ENCODE results near the gene ACACB.

The ACACB gene

GRCh38 chr12:109110988-109111495, 5.3 kb upstream of the ACACB start:
- DNase-seq = peak; percentile 62

DNA sequence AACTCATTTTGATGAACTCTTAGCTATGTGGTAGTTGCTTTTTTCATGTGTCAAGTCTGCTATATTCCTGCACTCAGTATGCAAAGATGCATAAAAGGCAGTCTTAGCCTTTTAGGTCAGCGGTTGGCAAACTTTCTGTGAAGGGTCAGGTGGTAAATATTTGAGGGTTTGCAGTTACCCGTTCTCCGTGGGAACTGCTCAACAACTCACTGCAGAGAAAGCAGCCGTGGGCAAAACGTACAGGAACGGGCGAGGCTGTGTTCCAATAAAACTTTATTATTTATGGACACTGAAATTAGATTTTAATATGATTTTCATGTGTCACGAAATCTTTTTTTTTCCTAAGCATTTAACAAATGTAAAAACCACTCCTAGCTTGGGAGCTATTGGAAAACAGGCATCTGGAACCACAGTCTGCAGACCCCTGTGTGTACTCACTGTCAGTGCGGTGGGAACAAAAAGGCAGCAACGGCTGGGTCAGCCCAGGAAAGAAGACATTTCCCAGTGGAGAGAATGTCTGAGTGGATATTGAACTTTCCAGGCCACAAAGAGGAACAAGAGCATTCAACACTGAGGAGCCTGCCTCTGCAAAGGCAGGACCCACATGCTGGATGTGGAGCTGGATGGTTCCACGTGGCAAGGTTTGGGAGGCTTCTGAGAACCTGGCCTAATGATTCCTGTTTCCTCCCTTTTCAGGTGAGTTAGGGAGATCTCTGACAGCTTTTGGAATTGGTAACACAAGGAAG, 3.5 kb upstream of the ACACB start:
- DNase-seq = no peak

DNA sequence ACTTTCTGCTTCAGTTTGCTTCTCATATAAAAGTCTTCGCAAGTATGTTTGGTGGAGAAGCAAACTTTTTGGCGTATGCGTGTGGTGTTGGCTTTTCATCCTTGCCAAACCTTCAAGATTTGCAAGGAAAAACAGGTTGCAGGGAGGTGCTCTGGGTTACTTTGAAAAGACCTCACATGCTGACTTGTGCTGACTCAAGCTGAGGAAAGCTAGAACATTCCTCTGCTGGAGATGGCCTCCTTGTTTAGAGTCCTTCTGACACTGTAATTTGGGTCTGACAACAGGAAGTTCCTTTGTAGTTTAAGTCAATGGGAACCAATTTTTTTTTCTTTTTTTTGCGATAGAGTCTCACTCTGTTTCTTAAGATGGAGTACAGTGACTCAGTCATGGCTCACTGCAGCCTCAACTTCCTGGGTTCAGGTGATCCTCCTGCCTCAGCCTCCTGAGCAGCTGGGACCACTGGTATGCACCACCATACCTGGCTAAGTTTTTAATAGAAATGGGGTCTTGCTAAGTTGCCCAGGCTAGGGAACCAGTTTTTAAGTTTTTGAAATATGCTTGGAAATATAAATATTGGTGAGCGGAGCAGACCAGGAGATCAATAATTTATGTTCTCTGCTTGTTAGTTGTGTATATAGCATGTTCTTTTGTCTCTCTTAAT, 2.6 kb upstream of the ACACB start:
- DNase-seq = no peak

DNA sequence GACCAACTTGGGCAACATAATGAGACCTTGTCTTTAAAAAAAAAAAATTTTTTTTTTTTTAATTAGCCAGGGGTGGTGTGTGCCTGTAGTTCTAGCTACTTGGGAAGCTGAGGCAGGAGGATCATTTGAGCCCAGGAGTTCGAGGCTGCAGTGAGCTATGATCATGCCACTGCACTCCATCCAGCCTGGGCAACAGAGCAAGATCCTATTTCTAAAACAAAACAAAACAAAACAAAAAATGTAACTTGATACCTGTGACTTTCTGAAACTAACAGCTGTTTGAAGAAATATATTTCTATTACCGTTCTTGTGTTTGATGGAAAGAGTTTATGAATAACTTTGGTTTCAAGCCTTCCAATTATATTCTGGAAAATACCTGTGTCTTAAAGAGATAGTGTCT, 1.7 kb upstream of the ACACB start:
- no peak for DNase-seq

GRCh38 chr12:109115404-109115757, 1.0 kb upstream of the ACACB start:
- no peak for DNase-seq

- no peak for DNase-seq
These were observed 193 bp downstream of the ACACB start for GRCh38 chr12:109116611-109116949.

DNA sequence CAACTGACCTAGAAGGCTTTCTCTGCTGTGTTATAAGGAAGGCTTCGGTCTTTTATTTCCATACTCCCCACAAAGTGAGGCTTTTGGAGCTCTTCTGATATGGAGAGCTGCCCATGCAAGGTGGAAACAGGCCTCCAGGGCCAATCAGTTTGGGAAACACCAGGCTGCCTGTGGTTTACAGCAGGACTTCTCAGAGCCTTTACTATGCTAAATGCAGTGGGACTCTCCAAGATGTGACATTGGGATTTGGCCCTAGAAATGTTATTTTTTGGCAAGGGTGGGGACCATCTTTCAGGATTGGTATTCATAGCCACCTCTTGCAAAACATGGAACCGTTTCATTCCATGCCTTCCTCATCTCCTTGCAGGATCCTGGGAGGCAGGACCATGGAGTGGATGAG, 3.7 kb downstream of the ACACB start:
- no peak for DNase-seq

- no peak for DNase-seq
These were observed 4.2 kb downstream of the ACACB start for GRCh38 chr12:109120557-109120956.

DNA sequence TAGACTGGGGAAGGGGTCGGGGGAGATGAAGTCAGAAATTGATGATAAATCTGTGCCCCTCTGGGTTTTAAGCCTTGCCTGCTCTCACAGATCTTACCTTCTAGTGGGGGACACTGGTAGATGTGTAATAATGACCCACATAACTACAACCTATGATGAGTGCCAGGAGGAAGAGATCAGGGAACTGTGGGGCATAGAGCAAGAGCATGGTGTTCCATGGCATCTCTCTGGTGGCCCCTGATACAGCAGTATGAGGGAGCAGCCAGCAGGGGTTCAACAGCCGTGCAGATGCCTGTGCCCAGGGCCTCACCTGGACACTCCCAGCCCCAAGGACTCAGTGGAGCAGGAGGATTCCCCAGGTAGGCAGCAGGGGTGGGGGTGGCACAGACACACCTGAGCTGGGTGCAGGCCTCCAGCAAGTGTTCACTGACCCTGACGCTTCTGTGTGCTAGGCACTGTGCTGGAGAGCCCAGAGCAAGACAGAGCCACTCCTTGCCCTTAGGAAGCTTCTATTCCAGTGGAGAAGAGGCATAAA, 5.0 kb downstream of the ACACB start:
- DNase-seq = no peak

DNA sequence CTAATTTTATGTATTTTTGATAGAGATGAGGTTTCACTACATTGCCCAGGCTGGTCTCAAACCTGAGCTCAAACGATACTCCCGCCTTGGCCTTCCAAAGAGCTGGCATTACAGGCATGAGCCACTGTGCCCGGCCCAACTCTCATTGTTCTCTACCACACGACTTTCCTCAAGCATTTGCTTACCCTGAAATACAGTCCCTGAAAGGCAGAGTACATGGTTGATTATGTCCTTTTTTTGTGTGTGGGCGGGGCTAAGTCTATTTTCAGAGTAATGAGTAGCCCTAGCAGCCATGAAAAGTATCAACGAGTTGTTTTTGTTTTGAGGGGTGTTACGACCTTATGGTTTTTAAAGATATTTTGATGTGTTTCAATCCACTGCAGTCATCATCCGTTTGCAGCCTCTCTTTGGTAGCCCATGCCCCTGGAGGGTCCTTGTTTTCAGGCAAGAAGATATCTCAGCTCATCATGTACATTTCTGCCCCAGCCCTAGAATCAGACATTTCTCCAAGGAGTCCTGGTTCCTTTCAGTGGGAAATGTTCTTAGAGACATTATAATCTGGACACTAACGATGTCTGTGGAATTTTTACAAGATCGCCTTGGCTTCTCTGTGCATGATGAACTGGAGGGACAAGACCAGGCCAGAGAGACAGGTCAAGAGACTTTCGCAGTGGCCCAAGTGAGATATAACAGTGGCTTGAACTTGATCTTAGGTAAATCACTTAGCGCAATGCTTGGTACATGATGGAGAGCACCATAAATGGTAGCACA, 8.7 kb downstream of the ACACB start:
- no peak for DNase-seq

DNA sequence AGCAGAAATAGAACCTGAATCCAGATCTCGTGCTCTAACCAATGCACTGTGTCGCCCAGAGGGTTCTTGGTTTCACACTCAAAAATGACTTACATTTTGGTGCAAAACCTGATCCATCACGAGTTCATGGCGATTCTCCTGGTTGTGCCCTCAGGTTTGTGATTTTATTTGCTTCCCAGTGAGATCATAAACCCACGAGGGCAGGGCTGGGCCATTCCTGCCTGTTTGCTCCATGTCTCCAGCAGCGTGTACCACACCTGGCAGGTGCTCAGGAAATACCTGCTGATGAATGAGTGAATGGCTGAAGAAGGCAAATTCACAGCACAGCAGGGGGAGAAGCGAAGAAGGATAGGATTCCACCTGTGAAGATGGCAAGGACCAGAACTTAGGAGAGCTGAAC, 9.4 kb downstream of the ACACB start:
- no peak for DNase-seq

DNA sequence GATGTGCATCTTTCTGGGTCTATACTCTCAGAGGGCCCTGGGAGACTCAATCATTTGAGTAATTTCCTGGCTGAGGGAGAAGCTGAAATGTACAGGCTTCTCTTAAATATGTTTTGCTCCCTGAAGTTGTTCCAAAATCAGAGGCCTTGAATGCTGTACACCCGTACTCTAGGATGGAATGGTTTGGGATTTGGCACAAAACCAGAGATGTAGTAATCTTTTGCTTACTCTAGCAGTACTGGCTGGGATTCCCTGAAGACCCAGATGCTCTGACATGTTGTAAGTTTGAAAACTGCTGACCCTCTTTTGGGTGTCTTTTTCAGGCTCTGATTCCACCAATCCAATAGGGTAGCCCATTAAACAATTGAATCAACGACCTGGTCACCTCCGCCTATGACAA, 10.4 kb downstream of the ACACB start:
- no peak for DNase-seq

- DNase-seq = no peak
These were observed 11.3 kb downstream of the ACACB start for GRCh38 chr12:109127533-109128242.

- no peak for DNase-seq
These were observed 14.1 kb downstream of the ACACB start for GRCh38 chr12:109130297-109131153.

DNA sequence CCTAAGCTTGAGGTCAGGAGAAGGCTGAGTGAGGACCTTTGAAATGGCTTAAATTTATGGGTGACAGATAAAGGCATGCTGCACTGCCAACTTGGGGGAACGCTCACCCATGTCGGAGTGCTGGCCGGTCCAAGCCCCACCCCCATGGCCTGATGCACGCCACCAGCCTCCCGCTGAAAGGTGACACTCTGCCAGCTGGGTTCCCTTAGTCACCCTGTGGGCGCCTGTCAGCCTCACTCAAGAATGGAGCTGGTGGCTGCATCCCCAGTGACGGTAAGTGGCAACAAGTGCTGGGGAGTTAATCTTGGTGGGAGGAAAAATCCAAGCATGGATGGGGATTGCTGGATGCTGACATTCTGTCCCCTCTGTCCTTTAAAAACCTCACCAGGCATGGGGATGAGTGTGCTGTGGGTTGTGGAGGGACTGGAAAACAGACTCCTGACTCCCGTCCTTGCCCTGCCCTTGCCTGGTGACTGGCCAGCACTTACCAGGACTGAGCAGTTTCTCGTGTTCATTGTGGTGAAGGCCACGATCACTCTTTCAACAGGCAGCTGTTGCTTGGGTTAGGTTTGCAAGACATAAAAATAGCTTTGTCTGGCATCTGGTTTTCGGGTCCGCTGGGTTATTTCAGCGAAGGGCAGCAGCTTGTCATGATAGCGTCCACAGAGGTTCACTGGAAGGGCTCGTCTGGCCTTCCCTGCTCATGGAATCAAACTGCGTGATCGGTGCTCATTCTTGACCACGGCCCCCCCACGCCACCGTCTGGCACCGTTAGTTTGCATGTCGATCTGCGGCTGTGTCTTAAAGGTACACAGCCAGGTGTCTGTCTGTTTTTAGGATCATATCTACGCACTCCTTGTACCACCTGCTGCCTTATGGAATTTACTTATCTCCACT, 15.0 kb downstream of the ACACB start:
- DNase-seq = no peak

DNA sequence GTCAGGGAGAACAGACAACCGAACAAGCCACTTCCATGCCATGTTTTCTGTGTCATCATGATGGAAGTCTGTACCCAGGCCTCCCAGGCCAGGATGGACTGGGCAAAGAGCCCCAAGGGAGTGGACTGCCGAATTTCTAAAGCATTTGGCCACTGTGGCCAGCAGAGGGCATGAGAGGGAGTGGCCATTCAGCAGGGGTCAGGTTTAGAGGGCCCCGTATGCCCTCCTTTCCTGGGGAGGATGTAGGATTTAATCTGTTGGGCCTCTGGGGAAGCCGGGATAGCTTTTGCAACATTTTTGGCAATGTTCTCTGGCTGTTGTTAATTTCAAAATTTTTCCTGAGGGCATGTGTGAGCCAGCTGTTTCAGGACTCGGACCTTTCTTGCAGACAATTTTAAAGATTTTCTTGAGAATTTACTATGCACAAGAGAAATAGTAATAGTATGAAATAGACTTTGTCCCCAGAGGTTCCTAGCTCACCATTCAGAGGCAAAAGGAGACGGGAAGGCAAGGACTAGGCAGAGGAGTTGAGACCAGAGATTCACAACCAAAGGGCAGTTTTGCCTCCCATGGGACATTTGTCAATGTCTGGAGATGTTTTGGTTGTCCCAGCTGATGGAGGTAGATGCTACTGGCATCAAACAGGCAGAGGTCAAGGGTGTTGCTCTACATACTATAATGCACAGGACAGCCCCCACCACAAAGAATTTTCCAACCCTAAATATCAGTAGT, 18.0 kb downstream of the ACACB start:
- no peak for DNase-seq

DNA sequence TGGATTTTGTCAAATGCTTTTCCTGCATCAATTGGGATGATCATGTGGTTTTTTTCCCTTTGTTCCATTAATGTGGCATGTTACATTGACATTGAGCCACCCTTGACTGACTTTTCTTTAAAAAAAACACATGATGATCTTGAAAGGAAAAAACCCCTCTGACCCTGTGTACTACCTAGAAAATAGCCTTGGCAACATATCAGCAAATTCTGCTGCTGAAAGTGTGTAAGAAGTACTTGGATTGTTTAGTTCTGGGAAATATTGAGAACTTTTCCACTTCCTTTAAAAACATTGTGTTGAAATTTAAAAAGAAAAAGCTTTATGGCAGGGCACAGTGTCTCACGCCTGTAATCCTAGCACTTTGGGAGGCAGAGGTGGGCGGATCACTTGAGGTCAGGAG, 20.7 kb downstream of the ACACB start:
- DNase-seq = no peak

- DNase-seq = no peak
These were observed 23.0 kb downstream of the ACACB start for GRCh38 chr12:109139360-109139759.

DNA sequence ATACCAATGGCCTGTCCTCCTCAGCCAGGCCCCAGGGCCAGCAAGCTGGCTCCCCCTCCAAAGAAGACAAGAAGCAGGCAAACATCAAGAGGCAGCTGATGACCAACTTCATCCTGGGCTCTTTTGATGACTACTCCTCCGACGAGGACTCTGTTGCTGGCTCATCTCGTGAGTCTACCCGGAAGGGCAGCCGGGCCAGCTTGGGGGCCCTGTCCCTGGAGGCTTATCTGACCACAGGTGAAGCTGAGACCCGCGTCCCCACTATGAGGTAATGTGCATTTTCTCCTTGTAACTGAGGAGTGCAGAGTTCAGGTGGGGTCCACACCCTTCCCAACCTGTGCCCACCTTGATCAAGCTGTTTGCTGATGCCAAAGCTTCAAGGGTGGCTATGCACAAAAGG, 23.4 kb downstream of the ACACB start:
- DNase-seq = no peak

GRCh38 chr12:109140560-109140959, 24.2 kb downstream of the ACACB start:
- no peak for DNase-seq

Measured in CD4-positive, alpha-beta T cell treated with Interleukin-15 for 1 hour (primary cell).